Activated CD4-positive, alpha-beta T cell treated with anti-CD3 and anti-CD28 coated beads, Interleukin-2, amount 10 ng/mL, durations not matched to agents 7 days and 5 days (primary cell): Measurements from ENCODE around the gene VWA8. TPM values are rescaled to one million over a fixed set of nuclear protein-coding genes. Genes with fewer than 3 reads are reported as not detected.
"Not testable (repeated sequence)": the region's sequence is repeated elsewhere in the genome, so short reads cannot be mapped to it uniquely, and the experiment has no call there.

Source experiments
- CTCF ChIA-PET: fragments of 350-600 bp; sonication (Branson Sonifier 250); formaldehyde crosslinking; loops from one replicate; lab custom pipeline; 2021; ENCODE audit warnings: antibody characterized with exemption; lab: Charles Lee
- POLR2A ChIA-PET: fragments of 350-600 bp; sonication (Branson Sonifier 250); formaldehyde crosslinking; loops from one replicate; lab custom pipeline; 2021; ENCODE audit warnings: antibody characterized with exemption; lab: Charles Lee
- DNase-seq: peaks from one replicate; pipeline ENCODE4 v3.0.0-alpha.2; 2020
- H3K27ac Mint-ChIP-seq: one replicate; pipeline ENCODE4 v1.8.0; 2021; ENCODE audit warnings: mild to moderate bottlenecking, moderate library complexity, mixed read lengths
- H3K27me3 Mint-ChIP-seq: one replicate; pipeline ENCODE4 v1.8.0; 2021; ENCODE audit warnings: mixed read lengths
- H3K36me3 Mint-ChIP-seq: one replicate; pipeline ENCODE4 v1.8.0; 2021; ENCODE audit warnings: low read depth, mixed read lengths
- H3K4me1 Mint-ChIP-seq: one replicate; pipeline ENCODE4 v1.8.0; 2021; ENCODE audit warnings: mixed read lengths
- H3K4me3 Mint-ChIP-seq: one replicate; pipeline ENCODE4 v1.8.0; 2021; ENCODE audit warnings: mild to moderate bottlenecking, moderate library complexity, mixed read lengths
- H3K9me3 Mint-ChIP-seq: one replicate; pipeline ENCODE4 v1.8.0; 2021; ENCODE audit warnings: mixed read lengths
- total RNA-seq, 2 experiments: library from RNA; stranded (reverse); gene quantifications; one replicate each; pipeline ENCODE4 v1.2.3, GENCODE V29; 2021

The VWA8 gene
- total RNA-seq, 2 experiments from 2014 or later, result 17.8 to 17.9 TPM

DNA sequence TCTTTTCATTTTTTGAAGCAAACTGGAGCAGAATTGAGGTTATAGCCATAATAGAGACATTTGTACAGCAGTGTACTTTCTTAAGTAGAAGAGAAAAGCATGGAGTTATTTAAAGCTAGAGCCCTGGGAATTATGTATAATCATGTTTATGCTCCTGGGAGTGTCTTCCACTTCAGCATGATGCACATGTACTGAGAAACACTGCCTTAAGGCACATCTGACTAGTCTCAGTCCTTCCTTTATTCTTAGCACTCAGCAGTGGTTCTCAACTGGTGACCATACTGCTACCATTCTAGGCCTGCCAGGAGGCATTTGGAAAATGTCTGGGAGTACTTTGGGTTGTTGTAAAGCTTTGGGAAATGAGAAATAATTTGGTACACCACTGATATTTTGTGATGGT lies 45.8 kb downstream of the VWA8 start:
- Mint-ChIP-seq H3K36me3 (peaks cover 15% of the 10 kb centered on the region), H3K9me3 (no peaks in the 10 kb centered on the region), H3K4me1 (peaks cover 44% of the 10 kb centered on the region), H3K27me3 (no peaks in the 10 kb centered on the region), H3K27ac (no peak overlapping the region), H3K4me3 (no peak overlapping the region)
- ChIA-PET POLR2A (no interaction called here), CTCF (no interaction called here)
- no peak for DNase-seq

GRCh38 chr13:41914552-41914951 lies 46.4 kb downstream of the VWA8 start:
- Mint-ChIP-seq H3K36me3 (peaks cover 15% of the 10 kb centered on the region), H3K4me3 (no peak overlapping the region), H3K27me3 (no peaks in the 10 kb centered on the region), H3K4me1 (peaks cover 39% of the 10 kb centered on the region), H3K9me3 (no peaks in the 10 kb centered on the region), H3K27ac (no peak overlapping the region)
- CTCF ChIA-PET, result no interaction called here
- POLR2A ChIA-PET, result no interaction called here
- DNase-seq, result no peak

GRCh38 chr13:41909506-41909905 lies 51.4 kb downstream of the VWA8 start:
- CTCF ChIA-PET, result no interaction called here
- Mint-ChIP-seq H3K4me3 (no peak overlapping the region), H3K27me3 (no peaks in the 10 kb centered on the region), H3K4me1 (peaks cover 7% of the 10 kb centered on the region), H3K27ac (no peak overlapping the region), H3K36me3 (peaks cover 28% of the 10 kb centered on the region), H3K9me3 (no peaks in the 10 kb centered on the region)
- POLR2A ChIA-PET, result no interaction called here
- no peak for DNase-seq

DNA sequence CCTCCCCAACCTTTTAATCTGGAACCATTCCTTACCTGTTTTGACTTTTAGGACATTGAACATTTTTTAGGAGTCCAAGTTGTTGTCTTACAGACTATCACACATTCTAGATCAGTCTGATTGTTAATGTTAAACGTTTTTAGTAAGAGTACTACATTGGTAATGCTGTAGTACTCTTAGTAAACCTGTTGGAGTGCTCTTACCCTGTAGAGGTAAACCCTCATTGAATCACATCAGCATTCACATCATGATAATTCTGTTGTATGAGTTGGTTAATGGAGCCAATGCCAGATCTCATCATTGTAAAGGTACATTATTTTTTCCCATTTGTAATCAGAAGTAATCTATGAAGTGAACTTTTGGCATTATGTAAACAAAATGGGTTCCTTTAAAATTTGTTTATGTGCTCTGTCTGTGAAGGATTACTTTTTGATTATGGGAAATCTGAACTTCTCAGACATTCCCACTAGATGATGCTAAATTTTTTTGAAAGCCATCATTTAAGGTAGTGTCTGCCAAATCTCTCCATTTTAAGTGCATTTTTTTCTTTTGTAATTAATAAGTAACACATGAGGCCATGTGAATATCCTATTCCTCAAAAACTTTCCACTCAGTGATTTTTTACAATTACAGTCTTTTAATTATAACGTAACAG lies 55.2 kb downstream of the VWA8 start:
- ChIA-PET POLR2A (no interaction called here), CTCF (no interaction called here)
- Mint-ChIP-seq H3K36me3 (peaks cover 20% of the 10 kb centered on the region), H3K27ac (no peak overlapping the region), H3K4me1 (peaks cover 12% of the 10 kb centered on the region), H3K4me3 (no peak overlapping the region), H3K9me3 (no peaks in the 10 kb centered on the region), H3K27me3 (no peaks in the 10 kb centered on the region)
- DNase-seq, result no peak

- H3K4me3 Mint-ChIP-seq, result no peak overlapping the region
- H3K27me3 Mint-ChIP-seq, result no peaks in the 10 kb centered on the region
- no peaks in the 10 kb centered on the region for H3K9me3 Mint-ChIP-seq
- peaks cover 9% of the 10 kb centered on the region for H3K4me1 Mint-ChIP-seq
- H3K27ac Mint-ChIP-seq, result no peak overlapping the region
- ChIA-PET POLR2A (no interaction called here), CTCF (no interaction called here)
- H3K36me3 Mint-ChIP-seq, result peaks cover 19% of the 10 kb centered on the region
- no peak for DNase-seq
These were observed 60.0 kb downstream of the VWA8 start for GRCh38 chr13:41900918-41901317.

DNA sequence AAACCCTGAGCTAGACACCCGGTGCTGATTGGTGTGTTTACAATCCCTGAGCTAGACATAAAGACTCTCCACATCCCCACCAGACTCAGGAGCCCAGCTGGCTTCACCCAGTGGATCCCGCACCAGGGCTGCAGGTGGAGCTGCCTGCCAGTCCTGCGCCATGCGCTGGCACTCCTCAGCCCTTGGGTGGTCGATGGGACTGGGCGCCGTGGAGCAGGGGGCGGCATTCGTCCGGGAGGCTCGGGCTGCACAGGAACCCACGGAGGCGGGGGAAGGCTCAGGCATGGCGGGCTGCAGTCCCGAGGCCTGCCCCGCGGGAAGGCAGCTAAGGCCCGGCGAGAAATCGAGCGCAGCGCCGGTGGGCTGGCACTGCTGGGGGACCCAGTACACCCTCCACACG lies 62.5 kb downstream of the VWA8 start:
- H3K27ac Mint-ChIP-seq, H3K9me3 Mint-ChIP-seq, POLR2A ChIA-PET, H3K4me1 Mint-ChIP-seq, H3K4me3 Mint-ChIP-seq, DNase-seq, H3K27me3 Mint-ChIP-seq: not testable (repeated sequence)
- CTCF ChIA-PET, result interaction anchor here (1.6 kb wide), 1 partner anchor 9 kb away, joined by 3 read pairs; no protein-coding TSS in a partner anchor
- H3K36me3 Mint-ChIP-seq, result peaks cover 16% of the 10 kb centered on the region

DNA sequence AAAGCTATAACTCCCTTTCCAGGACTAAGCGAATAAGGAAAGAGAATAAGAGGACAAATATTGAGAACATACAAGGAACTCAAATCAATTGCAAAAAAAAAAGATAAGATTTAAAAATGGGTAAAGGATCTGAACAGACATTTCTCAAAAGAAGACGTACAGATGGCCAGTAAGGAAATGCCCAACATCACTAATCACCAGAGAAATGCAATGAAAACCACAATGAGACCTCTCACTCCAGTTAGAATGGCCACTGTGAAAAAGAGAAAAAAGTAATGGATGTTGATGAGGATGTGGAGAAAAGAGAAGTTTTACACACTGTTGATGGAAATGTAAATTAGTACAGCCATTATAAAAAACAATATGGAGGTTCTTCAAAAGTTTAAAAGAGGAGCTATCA lies 63.8 kb downstream of the VWA8 start:
- ChIA-PET CTCF (interaction anchor here (1.6 kb wide), 1 partner anchor 10 kb away, joined by 3 read pairs; no protein-coding TSS in a partner anchor), POLR2A (no interaction called here)

GRCh38 chr13:41895478-41895877 lies 65.4 kb downstream of the VWA8 start:
- no peak overlapping the region for H3K27ac Mint-ChIP-seq
- ChIA-PET POLR2A (no interaction called here), CTCF (no interaction called here)

More for the DNA sequence above, 63.8 kb downstream of the VWA8 start:
- no peak overlapping the region for H3K27ac Mint-ChIP-seq
- no peak overlapping the region for H3K4me3 Mint-ChIP-seq
- H3K27me3 Mint-ChIP-seq, result no peaks in the 10 kb centered on the region
- H3K9me3 Mint-ChIP-seq, result no peaks in the 10 kb centered on the region
- H3K4me1 Mint-ChIP-seq, result peaks cover 2% of the 10 kb centered on the region
- peaks cover 16% of the 10 kb centered on the region for H3K36me3 Mint-ChIP-seq
- DNase-seq, result no peak

DNA sequence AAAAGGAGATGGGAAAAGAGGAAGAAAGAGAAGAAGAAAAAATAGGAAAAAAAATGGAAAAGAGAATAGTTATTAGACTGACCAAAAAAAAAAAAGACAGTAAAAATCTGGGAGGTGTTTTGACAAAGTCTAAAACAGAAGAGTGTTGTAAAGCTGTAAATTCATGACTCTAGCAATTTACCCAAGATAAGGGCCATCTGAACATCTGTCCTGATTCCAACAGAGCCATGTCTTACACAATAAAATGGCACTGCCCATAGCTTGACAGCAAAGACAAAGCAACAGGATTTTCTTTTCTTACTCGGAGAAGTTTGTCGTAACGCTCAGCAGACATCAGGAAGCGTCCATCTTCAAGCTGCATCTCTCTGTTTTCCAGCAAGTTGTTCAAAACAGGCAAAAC lies 69.8 kb downstream of the VWA8 start:
- no peaks in the 10 kb centered on the region for H3K27me3 Mint-ChIP-seq
- no peaks in the 10 kb centered on the region for H3K4me1 Mint-ChIP-seq
- DNase-seq, result no peak
- CTCF ChIA-PET, result interaction anchor here (1.1 kb wide), 1 partner anchor 59 kb away, joined by 3 read pairs; no protein-coding TSS in a partner anchor
- no peak overlapping the region for H3K4me3 Mint-ChIP-seq
- peaks cover 3% of the 10 kb centered on the region for H3K9me3 Mint-ChIP-seq
- POLR2A ChIA-PET, result no interaction called here
- no peak overlapping the region for H3K27ac Mint-ChIP-seq
- H3K36me3 Mint-ChIP-seq, result peaks cover 24% of the 10 kb centered on the region

More at GRCh38 chr13:41895478-41895877, 65.4 kb downstream of the VWA8 start:
- DNase-seq, result no peak
- H3K4me3 Mint-ChIP-seq, result no peak overlapping the region
- H3K27me3 Mint-ChIP-seq, result no peaks in the 10 kb centered on the region
- H3K9me3 Mint-ChIP-seq, result no peaks in the 10 kb centered on the region
- no peaks in the 10 kb centered on the region for H3K4me1 Mint-ChIP-seq
- peaks cover 22% of the 10 kb centered on the region for H3K36me3 Mint-ChIP-seq

- Mint-ChIP-seq H3K27ac (no peak overlapping the region), H3K9me3 (peaks cover 22% of the 10 kb centered on the region), H3K36me3 (peaks cover 53% of the 10 kb centered on the region), H3K4me1 (no peaks in the 10 kb centered on the region), H3K27me3 (no peaks in the 10 kb centered on the region), H3K4me3 (no peak overlapping the region)
- ChIA-PET POLR2A (no interaction called here), CTCF (no interaction called here)
- DNase-seq, result no peak
These were observed 77.8 kb downstream of the VWA8 start for GRCh38 chr13:41883147-41883546.

- POLR2A ChIA-PET, H3K27me3 Mint-ChIP-seq, H3K4me1 Mint-ChIP-seq, DNase-seq, CTCF ChIA-PET, H3K4me3 Mint-ChIP-seq, H3K27ac Mint-ChIP-seq: not testable (repeated sequence)
- Mint-ChIP-seq H3K9me3 (peaks cover 22% of the 10 kb centered on the region), H3K36me3 (peaks cover 48% of the 10 kb centered on the region)
These were observed 79.0 kb downstream of the VWA8 start for GRCh38 chr13:41881890-41882289.

DNA sequence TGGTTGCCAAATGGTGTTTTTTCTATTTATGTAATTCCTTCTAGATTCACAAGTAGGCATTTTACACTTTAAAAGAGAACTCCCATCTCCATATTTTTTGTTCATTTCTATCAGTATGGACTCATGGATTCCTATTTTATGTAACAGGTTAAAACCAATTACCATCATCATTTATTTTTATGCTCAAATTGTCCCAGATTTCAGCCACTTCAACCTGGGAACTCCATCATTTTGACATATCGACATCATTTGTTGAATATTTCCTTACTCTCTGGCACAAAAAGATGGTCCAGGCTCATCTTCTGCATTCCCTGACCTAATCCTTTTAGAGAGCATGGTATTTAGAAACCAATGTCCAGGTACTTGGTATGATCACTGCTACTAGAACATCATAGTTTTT lies 79.9 kb downstream of the VWA8 start:
- ChIA-PET CTCF (no interaction called here), POLR2A (no interaction called here)

GRCh38 chr13:41864658-41865057 lies 96.3 kb downstream of the VWA8 start:
- no peak for DNase-seq
- POLR2A ChIA-PET, result no interaction called here
- CTCF ChIA-PET, result interaction anchor here (0.6 to 1.0 kb wide), 3 partner anchors 9 to 22 kb away, joined by 3 read pairs; no protein-coding TSS in a partner anchor
- peaks cover 17% of the 10 kb centered on the region for H3K4me1 Mint-ChIP-seq
- H3K36me3 Mint-ChIP-seq, result peaks cover 25% of the 10 kb centered on the region
- H3K9me3 Mint-ChIP-seq, result no peaks in the 10 kb centered on the region
- H3K27ac Mint-ChIP-seq, result no peak overlapping the region
- H3K27me3 Mint-ChIP-seq, result no peaks in the 10 kb centered on the region
- no peak overlapping the region for H3K4me3 Mint-ChIP-seq

More for the DNA sequence above, 79.9 kb downstream of the VWA8 start:
- H3K36me3 Mint-ChIP-seq, result peaks cover 43% of the 10 kb centered on the region
- no peaks in the 10 kb centered on the region for H3K27me3 Mint-ChIP-seq
- no peak overlapping the region for H3K27ac Mint-ChIP-seq
- no peak overlapping the region for H3K4me3 Mint-ChIP-seq
- H3K4me1 Mint-ChIP-seq, result no peaks in the 10 kb centered on the region
- DNase-seq, result no peak
- H3K9me3 Mint-ChIP-seq, result peaks cover 22% of the 10 kb centered on the region

- POLR2A ChIA-PET, H3K4me3 Mint-ChIP-seq, H3K27me3 Mint-ChIP-seq, DNase-seq, H3K9me3 Mint-ChIP-seq, H3K27ac Mint-ChIP-seq: not testable (repeated sequence)
- Mint-ChIP-seq H3K36me3 (peaks cover 30% of the 10 kb centered on the region), H3K4me1 (peaks cover 17% of the 10 kb centered on the region)
- CTCF ChIA-PET, result interaction anchor here (1.2 kb wide), 1 partner anchor 15 kb away, joined by 4 read pairs; no protein-coding TSS in a partner anchor
These were observed 98.2 kb downstream of the VWA8 start for GRCh38 chr13:41862659-41863058.
